Activated B cell treated with CpG ODN at 0.5 μM for 24 hours (primary cell): ENCODE measurements around the gene ELOVL7. TPM values are rescaled to one million over a fixed set of nuclear protein-coding genes. Genes with fewer than 3 reads are reported as not detected.
"Not testable (repeated sequence)": the region's sequence is repeated elsewhere in the genome, so short reads cannot be mapped to it uniquely, and the experiment has no call there.

Experiments
- ATAC-seq: fragments of 200-7000 bp; cut with Tn5 transposase; one replicate; pipeline ENCODE4 v1.10.0; 2021; ENCODE audit warnings: low read depth, mild to moderate bottlenecking, moderate library complexity
- CTCF ChIA-PET: fragments of 350-600 bp; sonication (Branson Sonifier 250); formaldehyde crosslinking; loops from one replicate; lab custom pipeline; 2021; ENCODE audit warnings: antibody characterized with exemption; lab: Charles Lee
- POLR2A ChIA-PET: fragments of 350-600 bp; sonication (Branson Sonifier 250); formaldehyde crosslinking; loops from one replicate; lab custom pipeline; 2021; ENCODE audit warnings: antibody characterized with exemption; lab: Charles Lee
- DNase-seq: peaks from one replicate; pipeline ENCODE4 v3.0.0; 2022
- H3K27ac Mint-ChIP-seq: one replicate; pipeline ENCODE4 v1.8.0; 2020; ENCODE audit warnings: mixed read lengths
- H3K27me3 Mint-ChIP-seq: one replicate; pipeline ENCODE4 v1.8.0; 2021; ENCODE audit warnings: mixed read lengths
- H3K36me3 Mint-ChIP-seq: one replicate; pipeline ENCODE4 v1.8.0; 2021; ENCODE audit warnings: low read depth, mixed read lengths
- H3K4me1 Mint-ChIP-seq: one replicate; pipeline ENCODE4 v1.8.0; 2021; ENCODE audit warnings: mixed read lengths
- H3K4me3 Mint-ChIP-seq: one replicate; pipeline ENCODE4 v1.8.0; 2020; ENCODE audit warnings: mild to moderate bottlenecking, mixed read lengths
- H3K9me3 Mint-ChIP-seq: one replicate; pipeline ENCODE4 v1.8.0; 2020; ENCODE audit warnings: mixed read lengths
- CTCF ChIP-seq: fragments of 200-600 bp; IDR thresholded peaks from one replicate; pipeline ENCODE4 v1.8.0; 2022; ENCODE audit warnings: antibody characterized with exemption, mild to moderate bottlenecking
- intact Hi-C: fragments of 100-400 bp; cut with micrococcal nuclease; formaldehyde crosslinking; loops from one replicate; pipeline ENCODE4 v1.15.1; 2024
- total RNA-seq: library from RNA; stranded (reverse); gene quantifications from 2 replicates; pipeline ENCODE4 v1.2.3, GENCODE V29; 2022

ELOVL7 gene
- total RNA-seq, 1 donor from 2014 or later: 0.69 TPM

GRCh38 chr5:60823574-60823973, 20.5 kb downstream of the ELOVL7 start:
- intact Hi-C loops: no loop called here
- no peaks in the 10 kb centered on the region for H3K27me3 Mint-ChIP-seq
- TF ChIP-seq CTCF: no peak
- DNase-seq: no peak
- H3K4me1 Mint-ChIP-seq: peaks cover 4% of the 10 kb centered on the region
- no peaks in the 10 kb centered on the region for H3K36me3 Mint-ChIP-seq
- no peak overlapping the region for H3K4me3 Mint-ChIP-seq
- POLR2A ChIA-PET: no interaction called here
- H3K27ac Mint-ChIP-seq: no peak overlapping the region
- no peak for ATAC-seq
- CTCF ChIA-PET: no interaction called here
- no peaks in the 10 kb centered on the region for H3K9me3 Mint-ChIP-seq

- TF ChIP-seq CTCF: no peak
- ATAC-seq (peak; percentile 68), DNase-seq (no peak)
- ChIA-PET CTCF (no interaction called here), POLR2A (no interaction called here)
- Mint-ChIP-seq H3K4me1 (peaks cover 4% of the 10 kb centered on the region), H3K4me3 (no peak overlapping the region), H3K27ac (no peak overlapping the region), H3K36me3 (no peaks in the 10 kb centered on the region), H3K27me3 (no peaks in the 10 kb centered on the region), H3K9me3 (no peaks in the 10 kb centered on the region)
- intact Hi-C loops: no loop called here
These were observed 21.8 kb downstream of the ELOVL7 start for GRCh38 chr5:60822285-60822556.

GRCh38 chr5:60821488-60822284, 22.4 kb downstream of the ELOVL7 start:
- ChIA-PET POLR2A (no interaction called here), CTCF (no interaction called here)
- peak; percentile 31 for ATAC-seq
- no peak for DNase-seq
- Mint-ChIP-seq H3K27me3 (no peaks in the 10 kb centered on the region), H3K4me3 (no peak overlapping the region), H3K36me3 (no peaks in the 10 kb centered on the region), H3K27ac (no peak overlapping the region), H3K4me1 (peaks cover 3% of the 10 kb centered on the region), H3K9me3 (no peaks in the 10 kb centered on the region)
- no peak for TF ChIP-seq CTCF
- intact Hi-C loops: no loop called here

- H3K27me3 Mint-ChIP-seq: no peaks in the 10 kb centered on the region
- POLR2A ChIA-PET: interaction anchor here (0.6 kb wide), 1 partner anchor 14 kb away, joined by 6 read pairs; no protein-coding TSS in a partner anchor
- CTCF ChIA-PET: no interaction called here
- no peak overlapping the region for H3K4me3 Mint-ChIP-seq
- no peaks in the 10 kb centered on the region for H3K36me3 Mint-ChIP-seq
- intact Hi-C loops: no loop called here
- H3K4me1 Mint-ChIP-seq: no peaks in the 10 kb centered on the region
- TF ChIP-seq CTCF: no peak
- ATAC-seq: no peak
- DNase-seq: no peak
- no peak overlapping the region for H3K27ac Mint-ChIP-seq
- H3K9me3 Mint-ChIP-seq: no peaks in the 10 kb centered on the region
These were observed 23.2 kb downstream of the ELOVL7 start for GRCh38 chr5:60820593-60821487.

GRCh38 chr5:60816138-60816537, 27.9 kb downstream of the ELOVL7 start:
- H3K27me3 Mint-ChIP-seq, H3K27ac Mint-ChIP-seq, CTCF ChIA-PET, ATAC-seq, DNase-seq, H3K4me1 Mint-ChIP-seq, POLR2A ChIA-PET, H3K4me3 Mint-ChIP-seq, H3K36me3 Mint-ChIP-seq, H3K9me3 Mint-ChIP-seq, intact Hi-C loops: not testable (repeated sequence)
